ENCODE data around the gene RSRC1.

DNA sequence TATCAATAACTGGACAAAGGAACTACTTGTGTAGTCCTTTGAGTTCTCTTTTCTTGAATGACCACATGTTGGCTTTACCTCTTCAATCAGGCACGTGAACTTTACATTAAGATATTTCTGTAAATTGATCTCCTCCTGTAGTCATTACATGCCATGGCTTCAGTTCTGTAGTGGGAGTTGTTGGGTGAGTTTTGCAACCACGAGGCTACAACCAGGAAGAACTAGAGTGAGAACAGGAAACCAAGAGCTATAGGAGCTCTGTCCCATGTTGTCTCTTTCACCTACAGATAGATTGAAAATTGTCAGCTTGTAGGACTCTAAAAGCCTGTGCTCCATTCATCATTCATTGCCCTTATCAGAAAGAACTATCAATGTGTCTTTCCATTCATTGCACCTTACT lies 2.0 kb downstream of the RSRC1 start:
- TF ChIP-seq, protein P1, sequence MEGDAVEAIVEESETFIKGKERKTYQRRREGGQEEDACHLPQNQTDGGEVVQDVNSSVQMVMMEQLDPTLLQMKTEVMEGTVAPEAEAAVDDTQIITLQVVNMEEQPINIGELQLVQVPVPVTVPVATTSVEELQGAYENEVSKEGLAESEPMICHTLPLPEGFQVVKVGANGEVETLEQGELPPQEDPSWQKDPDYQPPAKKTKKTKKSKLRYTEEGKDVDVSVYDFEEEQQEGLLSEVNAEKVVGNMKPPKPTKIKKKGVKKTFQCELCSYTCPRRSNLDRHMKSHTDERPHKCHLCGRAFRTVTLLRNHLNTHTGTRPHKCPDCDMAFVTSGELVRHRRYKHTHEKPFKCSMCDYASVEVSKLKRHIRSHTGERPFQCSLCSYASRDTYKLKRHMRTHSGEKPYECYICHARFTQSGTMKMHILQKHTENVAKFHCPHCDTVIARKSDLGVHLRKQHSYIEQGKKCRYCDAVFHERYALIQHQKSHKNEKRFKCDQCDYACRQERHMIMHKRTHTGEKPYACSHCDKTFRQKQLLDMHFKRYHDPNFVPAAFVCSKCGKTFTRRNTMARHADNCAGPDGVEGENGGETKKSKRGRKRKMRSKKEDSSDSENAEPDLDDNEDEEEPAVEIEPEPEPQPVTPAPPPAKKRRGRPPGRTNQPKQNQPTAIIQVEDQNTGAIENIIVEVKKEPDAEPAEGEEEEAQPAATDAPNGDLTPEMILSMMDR (IDR thresholded peaks at IDR 0.05) = no peak
- TF ChIP-seq EZH2 (IDR thresholded peaks at IDR 0.05; ENCODE audit: borderline replicate concordance, insufficient read depth, low read depth, low read length, poor library complexity, severe bottlenecking) = no peak
